Upper lobe of left lung (tissue), 6 donors: Measurements from ENCODE around the gene ZNF750. TPM values are rescaled to one million over a fixed set of nuclear protein-coding genes. Genes with fewer than 3 reads are reported as not detected.

ENCODE experiments used
- ATAC-seq, 2 donors: fragments of 200-7000 bp; cut with Tn5 transposase; one replicate each; pipeline ENCODE4 v1.9.1; 2022; ENCODE audit warnings: mild to moderate bottlenecking in 2 of 2, moderate library complexity in 2 of 2; ENCODE audit not compliant: low FRiP score in 2 of 2
- DNase-seq, 2 donors: peaks; one replicate each; pipeline ENCODE4 v3.0.0-alpha.2; 2019 to 2020
- H3K27ac ChIP-seq, 4 donors: fragments of 200-600 bp; sonication (generic); one replicate each; pipeline ENCODE4 v1.5.1; 2016 to 2019
- H3K27me3 ChIP-seq, 4 donors: fragments of 200-600 bp; sonication (generic); one replicate each; pipeline ENCODE4 v1.5.1; 2017 to 2019
- H3K36me3 ChIP-seq, 4 donors: fragments of 200-600 bp; sonication (generic); one replicate each; pipeline ENCODE4 v1.5.1; 2016 to 2019
- H3K4me1 ChIP-seq, 4 donors: fragments of 200-600 bp; sonication (generic); one replicate each; pipeline ENCODE4 v1.5.1; 2018 to 2019
- H3K4me3 ChIP-seq, 4 donors: fragments of 200-600 bp; sonication (generic); one replicate each; pipeline ENCODE4 v1.5.1; 2017 to 2019; ENCODE audit warnings: mild to moderate bottlenecking in 2 of 4, moderate library complexity in 1 of 4
- H3K9me3 ChIP-seq, 4 donors: fragments of 200-600 bp; sonication (generic); one replicate each; pipeline ENCODE4 v1.5.1; 2018 to 2019
- CTCF ChIP-seq, 6 experiments: fragments of 450-650 bp in 4 of 6; fragments of 200-600 bp in 2 of 6; sonication (generic) in 2 of 6; IDR thresholded peaks; one replicate each; pipeline ENCODE4 v1.5.1; 2016 to 2019; ENCODE audit warnings: antibody characterized with exemption in 6 of 6
- EP300 ChIP-seq, 4 donors: sonication (generic); formaldehyde crosslinking; IDR thresholded peaks; one replicate each; pipeline ENCODE4 v1.5.1; 2017; ENCODE audit warnings: antibody characterized with exemption in 4 of 4, control low read depth in 2 of 4
- POLR2A ChIP-seq, 4 donors: fragments of 450-650 bp; IDR thresholded peaks; one replicate each; pipeline ENCODE4 v1.5.1; 2016 to 2017; ENCODE audit warnings: antibody characterized with exemption in 4 of 4, mild to moderate bottlenecking in 2 of 4
- POLR2AphosphoS5 ChIP-seq, 2 donors: sonication (generic); formaldehyde crosslinking; IDR thresholded peaks; one replicate each; pipeline ENCODE4 v1.5.1; 2017; ENCODE audit warnings: antibody characterized with exemption in 2 of 2
- WGBS, 2 donors: methylation state at CpG; one replicate each; pipeline ENCODE4 v1.1.5; 2017 to 2018; 5-methylcytosine and 5-hydroxymethylcytosine counted together
- total RNA-seq, 6 donors: library from RNA; depleted of rRNA in 4 of 6; stranded (reverse); fragments of >200 nt in 4 of 6; gene quantifications; one replicate each; pipeline versions ENCODE4 v1.1.0 to v1.2.1, GENCODE V29; 2016 to 2021
- donor health status: DM: no; HTN: no; CAD: no; lungs with moderate emphysema.
- donor health status: DM: no; HTN: yes; CAD: no; lungs with severe emphysema.

Gene ZNF750
- total RNA-seq, 6 donors from 2014 or later = 2.9 to 14.4 (median 6.9) TPM

- Histone ChIP-seq H3K4me1 (peaks cover 0 to 6% (median under 1%) of the 10 kb centered on the region in 4 donors), H3K9me3 (peaks cover 0 to 5% (median 0%) of the 10 kb centered on the region in 4 donors), H3K27me3 (no peaks in the 10 kb centered on the region), H3K4me3 (no peak overlapping the region), H3K27ac (no peak overlapping the region), H3K36me3 (peaks cover 0 to 13% (median 2%) of the 10 kb centered on the region in 4 donors)
- 94 to 99% methylated on average over 5 of the region's 5 CpGs for WGBS, 2 donors
- no peak for TF ChIP-seq EP300 (IDR thresholded peaks at IDR 0.05)
- TF ChIP-seq POLR2A (IDR thresholded peaks at IDR 0.05) = no peak
- TF ChIP-seq CTCF (IDR thresholded peaks at IDR 0.05) = no peak
- TF ChIP-seq POLR2AphosphoS5 (IDR thresholded peaks at IDR 0.05) = no peak
- ATAC-seq (no peak), DNase-seq (no peak)
Measured at GRCh38 chr17:82820278-82821251, 19.3 kb downstream of the ZNF750 start.

DNA sequence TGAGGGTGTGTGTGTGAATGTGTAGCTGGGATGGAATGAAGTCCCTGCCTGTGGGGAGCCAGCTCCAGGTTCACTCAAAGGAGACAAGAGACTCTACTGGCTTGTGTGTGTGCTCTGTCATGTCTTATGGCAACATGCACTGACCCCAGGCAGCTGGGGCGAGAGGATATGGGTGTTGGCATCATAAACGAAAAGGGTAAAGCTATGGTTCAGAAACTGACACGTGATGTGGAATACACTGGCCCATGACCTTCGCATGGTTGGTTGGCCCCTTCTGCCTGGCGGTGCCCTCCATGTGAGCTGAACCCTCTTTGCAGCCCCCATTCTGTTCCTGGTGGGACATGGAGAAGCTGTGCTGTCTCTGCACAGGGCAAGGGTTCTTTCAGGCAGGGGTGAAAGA lies 21.9 kb downstream of the ZNF750 start:
- peaks cover 2 to 23% (median 5%) of the 10 kb centered on the region in 4 donors for H3K36me3 ChIP-seq
- ATAC-seq = no peak
- no peak for DNase-seq
- H3K4me3 ChIP-seq = no peak overlapping the region
- peaks cover 0 to 7% (median 2%) of the 10 kb centered on the region in 4 donors for H3K4me1 ChIP-seq
- H3K9me3 ChIP-seq = peaks cover 0 to 5% (median 0%) of the 10 kb centered on the region in 4 donors
- no peaks in the 10 kb centered on the region for H3K27me3 ChIP-seq
- no peak overlapping the region for H3K27ac ChIP-seq
- WGBS, 2 donors = 88 to 95% methylated on average over 5 of the region's 5 CpGs
- TF ChIP-seq POLR2AphosphoS5 (IDR thresholded peaks at IDR 0.05) = no peak
- no peak for TF ChIP-seq POLR2A (IDR thresholded peaks at IDR 0.05)
- TF ChIP-seq CTCF (IDR thresholded peaks at IDR 0.05) = no peak
- TF ChIP-seq EP300 (IDR thresholded peaks at IDR 0.05) = no peak

DNA sequence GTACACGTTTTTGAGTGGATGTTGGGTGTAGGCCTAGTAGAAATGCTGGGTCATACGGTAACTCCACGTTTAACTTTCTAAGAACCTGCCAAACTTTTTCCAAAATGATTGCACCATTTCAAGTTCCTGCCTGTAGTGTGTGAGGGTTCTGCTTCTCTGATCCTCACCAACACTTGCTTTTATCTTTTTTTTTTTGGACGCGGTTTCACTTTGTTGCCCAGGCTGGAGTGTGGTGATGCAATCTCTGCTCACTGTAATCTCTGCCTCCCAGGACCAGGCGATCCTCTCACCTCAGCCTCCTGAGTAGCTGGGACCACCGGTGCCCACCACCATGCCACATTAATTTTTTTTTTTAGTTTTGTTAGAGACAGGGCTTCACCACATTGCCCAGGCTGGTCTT lies 23.5 kb downstream of the ZNF750 start:
- H3K9me3 ChIP-seq = peaks cover 0 to 5% (median 0%) of the 10 kb centered on the region in 4 donors
- TF ChIP-seq POLR2AphosphoS5 (IDR thresholded peaks at IDR 0.05) (no peak), EP300 (IDR thresholded peaks at IDR 0.05) (no peak), CTCF (IDR thresholded peaks at IDR 0.05) (no peak), POLR2A (IDR thresholded peaks at IDR 0.05) (no peak)
- peaks cover 6 to 31% (median 12%) of the 10 kb centered on the region in 4 donors for H3K36me3 ChIP-seq
- no peak for ATAC-seq
- 54 to 65% methylated on average over 7 of the region's 7 CpGs for WGBS, 2 donors
- DNase-seq = no peak
- no peaks in the 10 kb centered on the region for H3K27me3 ChIP-seq
- H3K4me1 ChIP-seq = peaks cover 0 to 7% (median 2%) of the 10 kb centered on the region in 4 donors
- peak overlapping the region in 1 of 4 donors; percentile 41 for H3K27ac ChIP-seq
- no peak overlapping the region for H3K4me3 ChIP-seq

GRCh38 chr17:82815790-82816305 lies 24.0 kb downstream of the ZNF750 start:
- H3K27ac ChIP-seq = peak overlapping the region in 1 of 4 donors; percentile 41
- H3K36me3 ChIP-seq = peaks cover 6 to 36% (median 15%) of the 10 kb centered on the region in 4 donors
- H3K4me1 ChIP-seq = peaks cover 0 to 7% (median 2%) of the 10 kb centered on the region in 4 donors
- DNase-seq = no peak
- no peak for ATAC-seq
- WGBS, 2 donors = 68 to 77% methylated on average over 13 of the region's 13 CpGs
- H3K9me3 ChIP-seq = peaks cover 0 to 5% (median 0%) of the 10 kb centered on the region in 4 donors
- no peak for TF ChIP-seq POLR2A (IDR thresholded peaks at IDR 0.05)
- no peak for TF ChIP-seq POLR2AphosphoS5 (IDR thresholded peaks at IDR 0.05)
- no peak for TF ChIP-seq CTCF (IDR thresholded peaks at IDR 0.05)
- TF ChIP-seq EP300 (IDR thresholded peaks at IDR 0.05) = no peak
- no peak overlapping the region for H3K4me3 ChIP-seq
- no peaks in the 10 kb centered on the region for H3K27me3 ChIP-seq
